H1 (cell line): ENCODE results near the gene VPS18.

Experiments
- BACH1 ChIP-seq: IDR thresholded peaks from 2 replicates; pipeline ENCODE4 v1.6.1; 2012; ENCODE audit warnings: low read length, improper control_type of control experiment
- CHD2 ChIP-seq: IDR thresholded peaks from 2 replicates; pipeline ENCODE4 v1.6.1; 2012; ENCODE audit warnings: low read length, improper control_type of control experiment
- POLR2AphosphoS5 ChIP-seq: IDR thresholded peaks from 2 replicates; pipeline ENCODE4 v1.6.1; 2011; ENCODE audit warnings: low read depth, low read length
- RNF2 ChIP-seq: fragments of 200-900, 300-1000 bp; sonication (generic); IDR thresholded peaks from 2 replicates; pipeline ENCODE4 v1.7.1; 2016; ENCODE audit warnings: borderline replicate concordance, low read depth, mild to moderate bottlenecking, antibody characterized with exemption, low read length; ENCODE audit not compliant: poor library complexity, severe bottlenecking; ENCODE audit errors: missing control alignments
- SUZ12 ChIP-seq: fragments of 200-600 bp; sonication (generic); IDR thresholded peaks from 2 replicates; pipeline ENCODE4 v1.6.1; 2012; ENCODE audit warnings: mild to moderate bottlenecking, inconsistent platforms, low read length, moderate library complexity, mixed read lengths
- TCF12 ChIP-seq: IDR thresholded peaks from 2 replicates; pipeline ENCODE4 v1.6.1; 2011; ENCODE audit warnings: low read depth, mild to moderate bottlenecking, low read length
- TF ChIP-seq, protein P1 (sequence below), 3 experiments: IDR thresholded peaks; 1 replicate in 2 of 3; 2 replicates in 1 of 3; pipeline versions ENCODE4 v1.5.1 to v1.6.1; 2011; ENCODE audit warnings: low read length in 3 of 3, mild to moderate bottlenecking in 3 of 3, inconsistent platforms in 2 of 3, low read depth in 1 of 3, moderate library complexity in 1 of 3; ENCODE audit not compliant: insufficient read depth in 1 of 3; ENCODE audit errors: control extremely low read depth in 1 of 3

DNA sequence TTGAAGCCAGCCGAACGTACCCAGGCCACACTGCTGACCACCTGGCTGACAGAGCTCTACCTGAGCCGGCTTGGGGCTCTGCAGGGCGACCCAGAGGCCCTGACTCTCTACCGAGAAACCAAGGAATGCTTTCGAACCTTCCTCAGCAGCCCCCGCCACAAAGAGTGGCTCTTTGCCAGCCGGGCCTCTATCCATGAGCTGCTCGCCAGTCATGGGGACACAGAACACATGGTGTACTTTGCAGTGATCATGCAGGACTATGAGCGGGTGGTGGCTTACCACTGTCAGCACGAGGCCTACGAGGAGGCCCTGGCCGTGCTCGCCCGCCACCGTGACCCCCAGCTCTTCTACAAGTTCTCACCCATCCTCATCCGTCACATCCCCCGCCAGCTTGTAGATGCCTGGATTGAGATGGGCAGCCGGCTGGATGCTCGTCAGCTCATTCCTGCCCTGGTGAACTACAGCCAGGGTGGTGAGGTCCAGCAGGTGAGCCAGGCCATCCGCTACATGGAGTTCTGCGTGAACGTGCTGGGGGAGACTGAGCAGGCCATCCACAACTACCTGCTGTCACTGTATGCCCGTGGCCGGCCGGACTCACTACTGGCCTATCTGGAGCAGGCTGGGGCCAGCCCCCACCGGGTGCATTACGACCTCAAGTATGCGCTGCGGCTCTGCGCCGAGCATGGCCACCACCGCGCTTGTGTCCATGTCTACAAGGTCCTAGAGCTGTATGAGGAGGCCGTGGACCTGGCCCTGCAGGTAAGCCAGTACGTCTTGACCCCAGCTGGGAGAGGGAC is 6.2 kb downstream of the VPS18 start:
- TF ChIP-seq, protein P1, sequence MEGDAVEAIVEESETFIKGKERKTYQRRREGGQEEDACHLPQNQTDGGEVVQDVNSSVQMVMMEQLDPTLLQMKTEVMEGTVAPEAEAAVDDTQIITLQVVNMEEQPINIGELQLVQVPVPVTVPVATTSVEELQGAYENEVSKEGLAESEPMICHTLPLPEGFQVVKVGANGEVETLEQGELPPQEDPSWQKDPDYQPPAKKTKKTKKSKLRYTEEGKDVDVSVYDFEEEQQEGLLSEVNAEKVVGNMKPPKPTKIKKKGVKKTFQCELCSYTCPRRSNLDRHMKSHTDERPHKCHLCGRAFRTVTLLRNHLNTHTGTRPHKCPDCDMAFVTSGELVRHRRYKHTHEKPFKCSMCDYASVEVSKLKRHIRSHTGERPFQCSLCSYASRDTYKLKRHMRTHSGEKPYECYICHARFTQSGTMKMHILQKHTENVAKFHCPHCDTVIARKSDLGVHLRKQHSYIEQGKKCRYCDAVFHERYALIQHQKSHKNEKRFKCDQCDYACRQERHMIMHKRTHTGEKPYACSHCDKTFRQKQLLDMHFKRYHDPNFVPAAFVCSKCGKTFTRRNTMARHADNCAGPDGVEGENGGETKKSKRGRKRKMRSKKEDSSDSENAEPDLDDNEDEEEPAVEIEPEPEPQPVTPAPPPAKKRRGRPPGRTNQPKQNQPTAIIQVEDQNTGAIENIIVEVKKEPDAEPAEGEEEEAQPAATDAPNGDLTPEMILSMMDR (IDR thresholded peaks at IDR 0.05; ENCODE audit: control extremely low read depth in 1 of 3, insufficient read depth in 1 of 3, low read depth in 1 of 3, low read length in 3 of 3) = no peak
- TF ChIP-seq SUZ12 (no peak), TCF12 (no peak), CHD2 (no peak), RNF2 (no peak), POLR2AphosphoS5 (0 out of 2 replicates have a peak, but pooled peaks have one; percentile 5), BACH1 (no peak)
